Measurements from ENCODE around the gene ADGRD2.

ADGRD2 gene

GRCh38 chr9:124507880-124508423 is 57.7 kb downstream of the ADGRD2 start:
- Histone ChIP-seq H3K79me1 (ENCODE audit: low read length) (no peaks in the 10 kb centered on the region), H3K18ac (ENCODE audit: low read length) (no peak overlapping the region), H2BK5ac (ENCODE audit: low read depth, low read length, poor library complexity) (no peak overlapping the region), H3K27ac (ENCODE audit: low read depth, low read length) (no peak overlapping the region), H3K4me3 (ENCODE audit: low read depth, low read length) (no peak overlapping the region), H2AK5ac (ENCODE audit: low read length) (no peak overlapping the region), H3K4me1 (ENCODE audit: control insufficient read depth in 1 of 2, insufficient read depth in 2 of 2, low read length in 2 of 2) (peaks cover 3 to 6% of the 10 kb centered on the region in 2 experiments), H2AFZ (ENCODE audit: insufficient read depth, low read length, poor library complexity) (no peak overlapping the region), H3K23ac (ENCODE audit: low read length) (no peak overlapping the region), H4K12ac (ENCODE audit: low read depth, low read length) (no peak overlapping the region), H4K8ac (ENCODE audit: low read depth, low read length) (no peak overlapping the region), H3K79me2 (ENCODE audit: control insufficient read depth, insufficient read depth, low read length, poor library complexity) (no peaks in the 10 kb centered on the region), H3K27me3 (ENCODE audit: insufficient read depth, low read length) (peaks cover 29% of the 10 kb centered on the region), H2BK120ac (ENCODE audit: insufficient read depth, low read length, poor library complexity) (no peak overlapping the region), H2BK12ac (ENCODE audit: low read length) (no peak overlapping the region), H3K4ac (ENCODE audit: low read depth, low read length) (no peak overlapping the region), H3K36me3 (ENCODE audit: control insufficient read depth in 1 of 2, insufficient read depth in 2 of 2, low read length in 2 of 2) (no peaks in the 10 kb centered on the region), H3K9ac (ENCODE audit: low read length) (no peak overlapping the region), H4K91ac (ENCODE audit: low read depth, low read length) (no peak overlapping the region), H3K4me2 (ENCODE audit: low read length) (no peak overlapping the region), H3K14ac (ENCODE audit: low read length) (no peak overlapping the region), H3K9me3 (ENCODE audit: insufficient read depth, low read depth, low read length) (peaks cover 5% of the 10 kb centered on the region)
- no CpG with 5 or more reads among the region's 11 CpGs for WGBS (ENCODE audit: extremely low coverage, insufficient coverage, insufficient read length)
- no peak for DNase-seq

GRCh38 chr9:124510650-124511425 is 60.6 kb downstream of the ADGRD2 start:
- Histone ChIP-seq H3K23ac (ENCODE audit: low read length) (no peak overlapping the region), H3K14ac (ENCODE audit: low read length) (no peak overlapping the region), H3K4me2 (ENCODE audit: low read length) (no peak overlapping the region), H2BK5ac (ENCODE audit: low read depth, low read length, poor library complexity) (no peak overlapping the region), H3K9ac (ENCODE audit: low read length) (no peak overlapping the region), H3K79me2 (ENCODE audit: control insufficient read depth, insufficient read depth, low read length, poor library complexity) (no peaks in the 10 kb centered on the region), H4K12ac (ENCODE audit: low read depth, low read length) (no peak overlapping the region), H2AFZ (ENCODE audit: insufficient read depth, low read length, poor library complexity) (no peak overlapping the region), H2BK120ac (ENCODE audit: insufficient read depth, low read length, poor library complexity) (no peak overlapping the region), H3K4ac (ENCODE audit: low read depth, low read length) (no peak overlapping the region), H3K4me3 (ENCODE audit: low read depth, low read length) (no peak overlapping the region), H3K79me1 (ENCODE audit: low read length) (no peaks in the 10 kb centered on the region), H2BK12ac (ENCODE audit: low read length) (no peak overlapping the region), H2AK5ac (ENCODE audit: low read length) (no peak overlapping the region), H3K27me3 (ENCODE audit: insufficient read depth, low read length) (peaks cover 2% of the 10 kb centered on the region), H3K27ac (ENCODE audit: low read depth, low read length) (no peak overlapping the region), H3K9me3 (ENCODE audit: insufficient read depth, low read depth, low read length) (no peaks in the 10 kb centered on the region), H3K4me1 (ENCODE audit: control insufficient read depth in 1 of 2, insufficient read depth in 2 of 2, low read length in 2 of 2) (no peaks in the 10 kb centered on the region), H4K91ac (ENCODE audit: low read depth, low read length) (no peak overlapping the region), H4K8ac (ENCODE audit: low read depth, low read length) (no peak overlapping the region), H3K18ac (ENCODE audit: low read length) (no peak overlapping the region), H3K36me3 (ENCODE audit: control insufficient read depth in 1 of 2, insufficient read depth in 2 of 2, low read length in 2 of 2) (no peaks in the 10 kb centered on the region)
- no peak for DNase-seq
- WGBS (ENCODE audit: extremely low coverage, insufficient coverage, insufficient read length) = no CpG with 5 or more reads among the region's 9 CpGs

DNA sequence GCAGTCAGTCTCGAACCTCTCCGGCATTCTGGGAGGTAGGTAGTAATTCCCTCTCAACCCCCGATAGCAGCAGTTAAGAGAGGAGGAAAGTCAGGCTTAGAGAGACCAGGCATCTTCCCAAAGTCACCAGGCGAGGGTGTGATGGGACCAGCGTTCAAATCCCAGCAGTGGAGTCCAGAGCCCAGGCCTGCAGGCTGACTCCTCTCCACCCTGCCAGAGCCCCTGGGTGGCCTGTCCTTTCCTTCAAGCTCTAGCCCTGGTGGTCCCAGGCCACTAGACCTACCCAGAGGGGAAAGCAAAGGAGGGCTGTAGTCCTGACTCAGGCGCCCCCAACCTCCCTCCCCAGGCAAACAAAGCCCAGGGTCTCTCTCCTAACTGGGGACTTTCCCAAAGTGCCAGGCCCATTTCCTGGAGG is 61.2 kb downstream of the ADGRD2 start:
- WGBS (ENCODE audit: extremely low coverage, insufficient coverage, insufficient read length) = no CpG with 5 or more reads among the region's 6 CpGs
- H3K18ac ChIP-seq (ENCODE audit: low read length) = no peak overlapping the region
- DNase-seq = no peak

DNA sequence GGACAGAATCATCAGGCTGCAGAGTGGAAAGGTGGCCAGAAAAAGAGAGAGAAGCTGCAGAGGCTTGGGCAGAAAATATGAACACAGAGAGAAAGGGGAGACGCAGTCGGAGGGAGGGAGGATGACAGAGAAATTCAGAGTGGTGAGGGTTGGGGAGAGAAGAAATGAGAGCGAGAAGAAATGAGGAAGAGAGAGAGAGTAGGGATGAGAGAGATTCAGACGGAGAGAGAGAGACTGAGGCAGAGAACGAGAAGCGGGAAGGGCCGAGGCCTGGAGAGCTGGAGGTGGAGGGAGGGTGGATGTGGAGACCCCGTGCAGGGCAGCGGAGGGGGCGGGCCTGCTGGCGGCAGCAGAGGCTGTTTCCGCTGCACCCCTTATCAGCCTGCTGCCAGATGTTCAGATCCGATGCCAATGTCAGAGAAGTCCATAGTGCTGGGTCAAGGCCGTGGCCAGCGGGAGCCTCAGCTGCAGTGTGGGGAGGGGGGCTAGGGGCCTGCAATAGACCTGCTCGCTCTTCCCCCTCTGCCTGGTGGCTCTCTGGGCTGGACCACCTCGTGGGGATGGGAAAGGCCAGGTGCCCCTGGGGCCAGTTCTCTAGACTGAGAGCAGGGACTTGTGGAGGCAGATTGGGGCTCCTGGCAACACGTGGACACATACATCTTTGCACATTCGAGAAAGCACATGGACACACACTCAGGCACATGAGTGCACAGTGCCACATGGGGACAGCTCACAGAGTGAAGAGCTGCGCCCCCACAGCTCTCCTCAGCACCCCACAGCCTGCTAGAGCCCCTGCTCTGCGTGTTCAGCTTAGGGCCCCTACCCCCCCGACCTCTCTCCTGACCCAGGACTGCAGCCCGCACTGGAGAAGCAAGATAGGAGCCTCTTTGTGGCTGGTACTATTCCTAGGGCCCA is 61.9 kb downstream of the ADGRD2 start:
- no peak overlapping the region for H2AK5ac ChIP-seq (ENCODE audit: low read length)
- H4K8ac ChIP-seq (ENCODE audit: low read depth, low read length) = no peak overlapping the region
- H3K4me3 ChIP-seq (ENCODE audit: low read depth, low read length) = no peak overlapping the region
- no peak overlapping the region for H3K4ac ChIP-seq (ENCODE audit: low read depth, low read length)
- H3K9me3 ChIP-seq (ENCODE audit: insufficient read depth, low read depth, low read length) = no peaks in the 10 kb centered on the region
- no peaks in the 10 kb centered on the region for H3K27me3 ChIP-seq (ENCODE audit: insufficient read depth, low read length)
- no peak overlapping the region for H3K14ac ChIP-seq (ENCODE audit: low read length)
- H3K23ac ChIP-seq (ENCODE audit: low read length) = no peak overlapping the region
- no peak overlapping the region for H3K27ac ChIP-seq (ENCODE audit: low read depth, low read length)
- no peaks in the 10 kb centered on the region for H3K79me2 ChIP-seq (ENCODE audit: control insufficient read depth, insufficient read depth, low read length, poor library complexity)
- H2BK12ac ChIP-seq (ENCODE audit: low read length) = no peak overlapping the region
- H4K91ac ChIP-seq (ENCODE audit: low read depth, low read length) = no peak overlapping the region
- H4K12ac ChIP-seq (ENCODE audit: low read depth, low read length) = no peak overlapping the region
- H3K9ac ChIP-seq (ENCODE audit: low read length) = no peak overlapping the region
- no peak for DNase-seq
- H2BK5ac ChIP-seq (ENCODE audit: low read depth, low read length, poor library complexity) = no peak overlapping the region
- peaks cover 1% of the 10 kb centered on the region for H3K79me1 ChIP-seq (ENCODE audit: low read length)
- no peak overlapping the region for H3K18ac ChIP-seq (ENCODE audit: low read length)
- H3K4me2 ChIP-seq (ENCODE audit: low read length) = no peak overlapping the region
- H2BK120ac ChIP-seq (ENCODE audit: insufficient read depth, low read length, poor library complexity) = no peak overlapping the region
- peaks cover 0 to 2% of the 10 kb centered on the region in 2 experiments for H3K4me1 ChIP-seq (ENCODE audit: control insufficient read depth in 1 of 2, insufficient read depth in 2 of 2, low read length in 2 of 2)
- no peak overlapping the region for H2AFZ ChIP-seq (ENCODE audit: insufficient read depth, low read length, poor library complexity)
- WGBS (ENCODE audit: extremely low coverage, insufficient coverage, insufficient read length) = 100% methylated on average over 4 of the region's 23 CpGs
- H3K36me3 ChIP-seq (ENCODE audit: control insufficient read depth in 1 of 2, insufficient read depth in 2 of 2, low read length in 2 of 2) = no peaks in the 10 kb centered on the region

More for the DNA sequence above, 61.2 kb downstream of the ADGRD2 start:
- H3K79me1 ChIP-seq (ENCODE audit: low read length) = no peaks in the 10 kb centered on the region
- no peak overlapping the region for H3K4me3 ChIP-seq (ENCODE audit: low read depth, low read length)
- no peaks in the 10 kb centered on the region for H3K36me3 ChIP-seq (ENCODE audit: control insufficient read depth in 1 of 2, insufficient read depth in 2 of 2, low read length in 2 of 2)
- no peaks in the 10 kb centered on the region for H3K9me3 ChIP-seq (ENCODE audit: insufficient read depth, low read depth, low read length)
- no peak overlapping the region for H4K8ac ChIP-seq (ENCODE audit: low read depth, low read length)
- H3K79me2 ChIP-seq (ENCODE audit: control insufficient read depth, insufficient read depth, low read length, poor library complexity) = no peaks in the 10 kb centered on the region
- H2BK120ac ChIP-seq (ENCODE audit: insufficient read depth, low read length, poor library complexity) = no peak overlapping the region
- no peak overlapping the region for H3K4ac ChIP-seq (ENCODE audit: low read depth, low read length)
- no peak overlapping the region for H3K14ac ChIP-seq (ENCODE audit: low read length)
- no peaks in the 10 kb centered on the region for H3K27me3 ChIP-seq (ENCODE audit: insufficient read depth, low read length)
- H4K91ac ChIP-seq (ENCODE audit: low read depth, low read length) = peak overlapping the region; percentile 19
- H2BK5ac ChIP-seq (ENCODE audit: low read depth, low read length, poor library complexity) = no peak overlapping the region
- H2AFZ ChIP-seq (ENCODE audit: insufficient read depth, low read length, poor library complexity) = no peak overlapping the region
- no peak overlapping the region for H3K23ac ChIP-seq (ENCODE audit: low read length)
- no peaks in the 10 kb centered on the region for H3K4me1 ChIP-seq (ENCODE audit: control insufficient read depth in 1 of 2, insufficient read depth in 2 of 2, low read length in 2 of 2)
- no peak overlapping the region for H3K4me2 ChIP-seq (ENCODE audit: low read length)
- no peak overlapping the region for H2AK5ac ChIP-seq (ENCODE audit: low read length)
- no peak overlapping the region for H4K12ac ChIP-seq (ENCODE audit: low read depth, low read length)
- no peak overlapping the region for H3K9ac ChIP-seq (ENCODE audit: low read length)
- no peak overlapping the region for H2BK12ac ChIP-seq (ENCODE audit: low read length)
- no peak overlapping the region for H3K27ac ChIP-seq (ENCODE audit: low read depth, low read length)
